Colon (tissue), 2 donors: ENCODE data around the gene USP54.

Source experiments
- FAIRE-seq: peaks from 2 replicates; lab custom pipeline; 2012; peaks lifted over from hg19 to GRCh38; lab: Jason Lieb, UNC
- donor health status: control.
- donor health status: control.

USP54 gene

GRCh38 chr10:73467206-73467605 is 123.9 kb downstream of the USP54 start:
- no peak for FAIRE-seq

DNA sequence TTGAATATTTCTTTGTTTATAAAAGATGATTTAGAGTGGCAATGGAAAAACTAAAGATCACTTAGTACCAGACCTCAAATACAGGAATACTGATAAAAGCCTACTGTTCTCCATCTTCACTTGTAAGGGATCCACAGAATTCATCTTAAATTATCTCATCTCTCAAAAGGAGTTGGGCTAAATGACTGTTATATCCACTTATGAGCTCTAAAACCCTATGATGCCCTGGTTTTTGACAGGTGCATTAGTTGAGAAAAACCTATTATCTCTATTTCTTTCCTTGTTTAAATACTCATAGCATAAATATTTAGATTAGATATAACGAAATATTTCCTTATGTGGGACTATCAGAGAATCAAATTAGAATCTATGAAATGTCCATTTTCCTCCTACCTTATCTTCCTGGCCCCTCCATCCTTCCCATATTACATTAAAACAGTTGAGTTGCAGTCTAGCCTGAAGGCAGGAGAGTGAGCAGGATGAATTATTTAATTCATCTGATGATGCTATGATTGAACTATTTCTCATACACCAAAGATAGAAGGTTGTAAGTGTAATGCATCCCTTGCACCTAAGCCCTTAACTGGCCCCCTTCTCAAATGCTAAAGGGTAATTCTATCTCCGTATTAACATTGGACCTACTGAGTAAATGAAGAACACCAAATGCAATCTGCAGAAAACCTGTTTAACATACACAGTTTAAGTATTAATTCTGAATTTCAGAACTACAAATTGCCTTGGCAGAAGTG is 125.0 kb downstream of the USP54 start:
- no peak for FAIRE-seq

GRCh38 chr10:73460897-73461296 is 130.2 kb downstream of the USP54 start:
- FAIRE-seq, result no peak

GRCh38 chr10:73459683-73460314 is 131.3 kb downstream of the USP54 start:
- peak; percentile 5 for FAIRE-seq

DNA sequence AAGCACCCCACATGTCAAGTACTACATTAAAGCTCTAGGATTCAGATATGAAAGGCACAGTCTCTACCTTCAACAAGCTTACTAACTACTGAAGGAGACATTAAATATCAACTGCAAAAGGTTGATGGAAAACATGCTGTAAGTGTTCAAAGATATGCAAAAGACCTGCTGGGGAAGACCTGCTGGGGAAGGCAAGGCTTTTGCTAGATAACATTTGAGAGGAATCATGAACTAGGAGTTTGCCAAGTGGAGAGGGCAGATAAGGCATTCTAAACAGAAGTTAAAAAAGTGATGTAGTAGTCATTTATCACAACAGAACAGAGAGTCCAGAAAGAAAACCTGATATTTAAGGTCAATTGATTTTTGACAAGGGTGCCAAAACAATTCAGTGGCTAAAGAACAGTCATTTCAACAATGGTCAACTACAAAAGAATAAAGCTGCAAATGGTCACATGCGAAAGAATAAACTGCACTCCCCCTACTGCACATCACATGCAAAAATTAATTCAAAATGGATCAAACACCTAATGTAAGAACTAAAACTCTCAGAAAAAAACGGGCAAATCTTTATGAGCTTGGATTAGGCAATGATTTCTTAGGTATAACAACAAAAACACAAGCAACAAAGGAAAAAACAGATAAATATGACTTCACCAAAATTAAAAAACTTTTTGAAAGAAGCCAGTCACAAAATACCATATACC is 134.8 kb downstream of the USP54 start:
- no peak for FAIRE-seq

GRCh38 chr10:73449113-73449512 is 142.0 kb downstream of the USP54 start:
- no peak for FAIRE-seq

- FAIRE-seq, result no peak
Measured at GRCh38 chr10:73448384-73448783, 142.8 kb downstream of the USP54 start.
